ENCODE measurements around the gene ZAP70.

ZAP70 gene

DNA sequence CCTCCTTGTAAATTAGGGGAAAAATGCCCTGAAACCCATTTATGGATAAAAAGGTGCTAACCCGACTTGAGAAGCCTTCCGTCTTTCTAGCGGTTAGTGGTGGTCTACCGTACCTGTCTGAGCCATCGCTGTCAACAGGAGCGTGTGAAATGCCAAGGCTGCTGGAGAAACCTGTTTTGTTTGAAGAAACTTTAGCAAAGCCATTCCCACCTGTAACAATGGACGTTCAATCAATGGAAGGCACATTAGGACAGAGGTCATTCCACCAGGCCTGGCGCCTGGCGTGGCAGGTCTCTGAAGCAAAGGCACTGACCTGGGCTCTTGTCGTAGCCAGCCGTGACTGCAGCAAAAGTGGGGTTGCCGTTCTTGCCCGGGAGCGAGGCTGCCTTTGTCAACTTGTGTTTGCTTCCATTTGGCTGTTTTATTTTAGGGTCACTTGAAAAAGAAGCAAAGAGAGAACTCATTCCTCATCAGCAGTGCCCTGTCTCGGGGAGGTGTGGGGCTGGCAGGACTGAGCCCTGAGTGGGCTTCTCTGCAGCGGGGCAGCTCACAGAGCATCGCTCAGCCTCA is 47.2 kb downstream of the ZAP70 start:
- Histone ChIP-seq H3K36me3 (ENCODE audit: control insufficient read depth in 1 of 2, insufficient read depth in 2 of 2, low read length in 2 of 2) (peaks cover 82 to 94% of the 10 kb centered on the region in 2 donors), H3K27me3 (ENCODE audit: low read depth, low read length) (no peaks in the 10 kb centered on the region), H3K4me1 (ENCODE audit: control insufficient read depth in 1 of 2, insufficient read depth in 2 of 2, low read length in 2 of 2) (peaks cover 4% of the 10 kb centered on the region in 2 donors), H3K9me3 (ENCODE audit: control insufficient read depth in 1 of 2, low read length in 2 of 2) (no peaks in the 10 kb centered on the region), H3K27ac (ENCODE audit: low read length) (no peak overlapping the region), H3K4me3 (ENCODE audit: low read depth in 1 of 2, low read length in 2 of 2) (no peak overlapping the region)

DNA sequence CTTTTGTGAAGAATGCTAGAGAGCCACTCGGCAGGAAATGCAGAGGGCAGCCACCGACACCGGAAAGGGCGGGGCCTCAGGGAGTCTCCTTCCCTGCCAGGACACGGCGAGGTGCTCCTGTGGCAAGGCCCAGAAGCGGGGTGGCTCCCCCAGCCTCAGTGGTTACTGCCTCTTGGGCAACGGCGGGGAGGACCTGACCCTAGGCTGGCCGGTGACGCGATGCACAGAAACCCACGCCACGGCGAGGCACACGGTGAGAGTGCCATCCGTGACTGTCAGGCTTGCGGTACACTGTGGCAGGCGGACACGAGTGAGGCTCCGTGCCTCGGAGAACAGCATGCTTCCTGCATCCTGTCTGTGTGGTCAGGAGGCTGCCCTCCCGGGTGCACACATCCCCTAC is 47.8 kb downstream of the ZAP70 start:
- no peak overlapping the region for H3K27ac ChIP-seq (ENCODE audit: low read length)

DNA sequence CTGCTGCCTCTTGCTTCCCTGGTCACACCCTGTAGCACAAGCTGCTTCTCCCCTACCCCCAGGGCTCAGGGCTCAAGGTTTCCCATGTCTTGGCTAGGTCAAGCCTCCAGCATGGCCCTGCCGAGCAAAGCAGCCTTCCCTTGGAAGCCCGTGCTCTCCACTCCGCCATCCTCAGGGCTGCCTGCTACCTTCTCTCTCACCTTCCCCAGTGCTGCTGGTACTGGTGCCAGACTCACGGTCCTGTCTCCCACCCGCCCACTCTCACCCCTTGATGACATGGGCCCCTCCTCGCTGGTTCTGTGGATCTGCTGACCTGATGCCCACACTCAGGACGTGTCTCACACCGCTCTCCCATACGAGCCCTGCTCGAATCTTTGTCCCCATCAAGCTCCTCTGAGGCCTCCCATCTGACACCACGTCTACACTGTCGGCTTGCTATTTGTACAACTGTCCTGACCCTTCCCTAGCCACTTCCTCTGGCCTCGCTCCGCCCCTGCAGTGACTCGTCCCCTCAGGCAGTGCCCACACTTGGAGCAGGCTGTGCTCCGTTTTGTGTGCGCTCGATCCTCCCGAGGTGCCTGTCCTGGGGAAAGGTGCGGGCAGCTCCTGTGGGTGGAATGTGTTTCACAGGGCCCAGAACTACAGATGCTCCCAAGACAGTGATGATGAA is 49.9 kb downstream of the ZAP70 start:
- H3K36me3 ChIP-seq (ENCODE audit: control insufficient read depth in 1 of 2, insufficient read depth in 2 of 2, low read length in 2 of 2): peaks cover 70 to 83% of the 10 kb centered on the region in 2 donors

More for the DNA sequence above, 47.8 kb downstream of the ZAP70 start:
- H3K36me3 ChIP-seq (ENCODE audit: control insufficient read depth in 1 of 2, insufficient read depth in 2 of 2, low read length in 2 of 2): peaks cover 82 to 94% of the 10 kb centered on the region in 2 donors
- H3K4me3 ChIP-seq (ENCODE audit: low read depth in 1 of 2, low read length in 2 of 2): no peak overlapping the region
- H3K27me3 ChIP-seq (ENCODE audit: low read depth, low read length): no peaks in the 10 kb centered on the region
- peaks cover 4% of the 10 kb centered on the region in 2 donors for H3K4me1 ChIP-seq (ENCODE audit: control insufficient read depth in 1 of 2, insufficient read depth in 2 of 2, low read length in 2 of 2)
- H3K9me3 ChIP-seq (ENCODE audit: control insufficient read depth in 1 of 2, low read length in 2 of 2): no peaks in the 10 kb centered on the region

DNA sequence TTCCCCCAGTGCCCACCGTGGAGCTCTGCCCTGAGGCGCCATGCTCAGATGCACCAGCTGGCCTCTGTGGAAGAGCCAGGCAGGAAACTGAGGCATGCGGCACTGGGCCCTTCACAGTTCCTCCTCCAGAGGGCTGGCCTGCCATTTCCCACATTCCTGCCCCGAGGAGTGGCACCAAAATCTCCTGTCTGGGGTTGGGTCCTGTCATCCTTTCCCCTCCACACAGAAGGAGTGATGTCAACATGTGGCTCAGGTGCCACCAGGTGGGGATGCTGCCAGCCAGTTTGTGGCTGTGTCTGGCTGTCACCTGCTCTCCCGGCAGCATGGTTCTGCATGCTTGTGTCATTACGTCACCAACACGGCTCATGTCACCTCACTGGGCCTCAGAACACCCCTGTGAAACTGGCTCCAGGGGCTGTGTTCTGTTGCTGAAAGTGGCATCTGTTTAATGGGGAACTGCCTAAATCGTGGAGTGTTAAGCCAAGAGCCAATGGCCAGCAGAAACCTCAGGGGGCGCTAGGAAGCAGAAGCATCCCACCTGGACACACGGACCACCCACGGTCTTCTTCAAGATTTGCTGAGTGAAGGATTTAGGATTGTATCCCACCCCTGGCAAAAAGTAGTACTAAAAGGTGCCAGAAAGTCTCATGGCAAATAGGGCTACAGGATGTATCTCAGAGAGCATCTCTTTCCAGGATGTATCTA is 51.3 kb downstream of the ZAP70 start:
- H3K36me3 ChIP-seq (ENCODE audit: control insufficient read depth in 1 of 2, insufficient read depth in 2 of 2, low read length in 2 of 2): peaks cover 57 to 69% of the 10 kb centered on the region in 2 donors
- no peaks in the 10 kb centered on the region for H3K9me3 ChIP-seq (ENCODE audit: control insufficient read depth in 1 of 2, low read length in 2 of 2)
- H3K4me1 ChIP-seq (ENCODE audit: control insufficient read depth in 1 of 2, insufficient read depth in 2 of 2, low read length in 2 of 2): peaks cover 0 to 4% of the 10 kb centered on the region in 2 donors
- no peak overlapping the region for H3K4me3 ChIP-seq (ENCODE audit: low read depth in 1 of 2, low read length in 2 of 2)
- no peaks in the 10 kb centered on the region for H3K27me3 ChIP-seq (ENCODE audit: low read depth, low read length)
- no peak overlapping the region for H3K27ac ChIP-seq (ENCODE audit: low read length)

More for the DNA sequence above, 49.9 kb downstream of the ZAP70 start:
- Histone ChIP-seq H3K27me3 (ENCODE audit: low read depth, low read length) (no peaks in the 10 kb centered on the region), H3K4me1 (ENCODE audit: control insufficient read depth in 1 of 2, insufficient read depth in 2 of 2, low read length in 2 of 2) (peaks cover 3 to 4% of the 10 kb centered on the region in 2 donors), H3K4me3 (ENCODE audit: low read depth in 1 of 2, low read length in 2 of 2) (no peak overlapping the region), H3K27ac (ENCODE audit: low read length) (no peak overlapping the region), H3K9me3 (ENCODE audit: control insufficient read depth in 1 of 2, low read length in 2 of 2) (no peaks in the 10 kb centered on the region)

DNA sequence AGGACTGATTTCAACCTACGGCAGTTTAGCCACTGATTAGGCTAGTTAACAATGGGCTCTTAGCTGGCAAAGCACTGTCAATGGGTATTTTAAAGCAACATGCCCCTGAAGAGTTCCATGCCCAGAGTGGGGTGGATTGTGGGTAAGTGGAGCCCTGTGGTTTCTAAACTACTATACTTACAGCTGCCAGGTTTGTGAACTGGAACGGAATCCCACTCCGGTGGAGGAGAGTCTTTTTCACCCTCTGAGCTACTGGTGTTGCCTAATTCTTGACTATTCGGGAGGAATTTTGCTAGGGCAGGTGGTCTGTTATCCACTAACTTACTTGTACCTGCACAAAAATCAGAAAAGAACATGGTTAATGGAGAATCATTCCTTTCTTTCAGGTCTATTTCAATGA is 52.6 kb downstream of the ZAP70 start:
- no peak overlapping the region for H3K27ac ChIP-seq (ENCODE audit: low read length)
- no peaks in the 10 kb centered on the region for H3K4me1 ChIP-seq (ENCODE audit: control insufficient read depth in 1 of 2, insufficient read depth in 2 of 2, low read length in 2 of 2)
- no peak overlapping the region for H3K4me3 ChIP-seq (ENCODE audit: low read depth in 1 of 2, low read length in 2 of 2)
- no peaks in the 10 kb centered on the region for H3K27me3 ChIP-seq (ENCODE audit: low read depth, low read length)
- H3K9me3 ChIP-seq (ENCODE audit: control insufficient read depth in 1 of 2, low read length in 2 of 2): no peaks in the 10 kb centered on the region
- H3K36me3 ChIP-seq (ENCODE audit: control insufficient read depth in 1 of 2, insufficient read depth in 2 of 2, low read length in 2 of 2): peaks cover 45 to 59% of the 10 kb centered on the region in 2 donors

DNA sequence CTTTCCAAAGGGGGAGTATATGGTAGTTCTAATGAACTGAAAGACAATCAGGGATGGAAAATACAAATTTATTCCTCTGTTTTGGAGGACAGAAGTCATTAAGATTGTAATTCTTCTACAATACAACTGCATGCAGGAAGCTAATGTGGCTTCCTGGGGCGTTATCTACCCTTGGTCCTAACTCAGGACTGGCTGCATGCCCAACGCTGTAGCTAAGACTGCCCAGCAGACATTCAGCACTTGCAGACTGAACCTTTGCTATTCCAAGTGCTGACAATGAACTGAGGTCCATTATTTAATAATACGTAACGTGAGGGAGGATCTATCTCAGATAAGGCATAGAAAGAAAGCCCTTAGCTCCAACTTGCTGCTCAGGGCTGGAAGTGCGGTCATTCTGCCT is 53.2 kb downstream of the ZAP70 start:
- H3K9me3 ChIP-seq (ENCODE audit: control insufficient read depth in 1 of 2, low read length in 2 of 2): no peaks in the 10 kb centered on the region
- no peaks in the 10 kb centered on the region for H3K4me1 ChIP-seq (ENCODE audit: control insufficient read depth in 1 of 2, insufficient read depth in 2 of 2, low read length in 2 of 2)
- no peak overlapping the region for H3K27ac ChIP-seq (ENCODE audit: low read length)
- H3K4me3 ChIP-seq (ENCODE audit: low read depth in 1 of 2, low read length in 2 of 2): no peak overlapping the region
- no peaks in the 10 kb centered on the region for H3K27me3 ChIP-seq (ENCODE audit: low read depth, low read length)
- peaks cover 46 to 59% of the 10 kb centered on the region in 2 donors for H3K36me3 ChIP-seq (ENCODE audit: control insufficient read depth in 1 of 2, insufficient read depth in 2 of 2, low read length in 2 of 2)

DNA sequence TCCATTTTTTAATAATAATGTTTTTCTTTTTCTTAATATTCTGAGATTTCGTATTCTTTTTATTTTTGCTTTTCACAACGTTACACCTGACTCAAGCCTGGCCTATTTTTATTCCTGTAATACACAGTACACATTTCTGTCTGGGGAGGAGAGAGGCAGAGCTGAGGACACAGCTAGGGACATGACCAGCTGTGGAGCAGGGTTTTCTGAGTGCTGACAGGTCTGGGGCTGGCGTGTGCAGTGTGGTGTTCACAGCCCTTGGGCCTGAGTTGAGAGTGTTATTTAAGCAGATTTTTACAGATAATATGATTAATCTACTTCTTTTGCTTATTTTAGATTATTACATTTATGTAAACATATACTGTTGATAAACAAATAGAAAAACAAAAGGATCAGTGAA is 55.9 kb downstream of the ZAP70 start:
- Histone ChIP-seq H3K36me3 (ENCODE audit: control insufficient read depth in 1 of 2, insufficient read depth in 2 of 2, low read length in 2 of 2) (peaks cover 32 to 57% of the 10 kb centered on the region in 2 donors), H3K4me3 (ENCODE audit: low read depth in 1 of 2, low read length in 2 of 2) (no peak overlapping the region), H3K27me3 (ENCODE audit: low read depth, low read length) (no peaks in the 10 kb centered on the region), H3K4me1 (ENCODE audit: control insufficient read depth in 1 of 2, insufficient read depth in 2 of 2, low read length in 2 of 2) (no peaks in the 10 kb centered on the region), H3K9me3 (ENCODE audit: control insufficient read depth in 1 of 2, low read length in 2 of 2) (no peaks in the 10 kb centered on the region), H3K27ac (ENCODE audit: low read length) (no peak overlapping the region)

DNA sequence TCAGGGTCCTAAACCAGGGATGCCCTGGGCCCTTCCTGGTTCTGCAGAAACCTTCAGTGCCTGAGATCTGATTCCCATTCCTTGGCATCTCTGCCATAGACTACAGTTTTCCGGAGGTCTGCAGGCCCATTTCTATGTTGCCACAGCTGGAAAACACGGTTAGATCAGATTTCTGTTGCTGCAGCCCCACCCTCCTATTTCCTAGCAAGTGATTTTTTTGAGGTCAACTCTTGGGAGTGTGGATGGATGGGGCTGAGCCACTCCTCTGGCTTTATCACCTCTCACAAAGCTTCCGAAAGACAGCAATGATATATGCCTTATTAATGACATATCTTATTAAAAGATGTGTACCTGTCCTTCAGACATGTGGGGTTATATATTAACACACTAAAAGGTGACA is 56.3 kb downstream of the ZAP70 start:
- no peaks in the 10 kb centered on the region for H3K4me1 ChIP-seq (ENCODE audit: control insufficient read depth in 1 of 2, insufficient read depth in 2 of 2, low read length in 2 of 2)
- H3K4me3 ChIP-seq (ENCODE audit: low read depth in 1 of 2, low read length in 2 of 2): no peak overlapping the region
- H3K27ac ChIP-seq (ENCODE audit: low read length): no peak overlapping the region
- no peaks in the 10 kb centered on the region for H3K27me3 ChIP-seq (ENCODE audit: low read depth, low read length)
- H3K36me3 ChIP-seq (ENCODE audit: control insufficient read depth in 1 of 2, insufficient read depth in 2 of 2, low read length in 2 of 2): peaks cover 29 to 57% of the 10 kb centered on the region in 2 donors
- no peaks in the 10 kb centered on the region for H3K9me3 ChIP-seq (ENCODE audit: control insufficient read depth in 1 of 2, low read length in 2 of 2)

DNA sequence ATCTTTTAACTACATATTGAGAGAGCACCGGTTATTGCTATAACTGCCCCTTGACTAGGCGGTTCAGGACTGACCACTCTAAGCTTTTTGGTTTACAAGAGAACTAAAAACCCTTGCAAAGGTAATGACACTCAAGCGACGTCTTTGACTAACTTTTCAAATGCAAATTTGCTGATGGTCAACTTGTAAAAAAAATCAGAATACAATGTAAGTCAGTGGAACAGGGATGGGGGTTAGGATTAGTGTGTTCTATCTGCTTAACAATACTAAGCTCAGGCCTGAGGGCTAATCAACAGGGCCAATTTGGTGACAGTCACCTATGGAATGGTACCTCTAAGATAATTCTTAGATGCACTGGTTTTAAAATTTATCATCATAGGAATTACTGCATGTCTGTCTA is 57.1 kb downstream of the ZAP70 start:
- Histone ChIP-seq H3K27me3 (ENCODE audit: low read depth, low read length) (no peaks in the 10 kb centered on the region), H3K4me3 (ENCODE audit: low read depth in 1 of 2, low read length in 2 of 2) (no peak overlapping the region), H3K9me3 (ENCODE audit: control insufficient read depth in 1 of 2, low read length in 2 of 2) (no peaks in the 10 kb centered on the region), H3K36me3 (ENCODE audit: control insufficient read depth in 1 of 2, insufficient read depth in 2 of 2, low read length in 2 of 2) (peaks cover 29 to 57% of the 10 kb centered on the region in 2 donors), H3K27ac (ENCODE audit: low read length) (no peak overlapping the region), H3K4me1 (ENCODE audit: control insufficient read depth in 1 of 2, insufficient read depth in 2 of 2, low read length in 2 of 2) (no peaks in the 10 kb centered on the region)

DNA sequence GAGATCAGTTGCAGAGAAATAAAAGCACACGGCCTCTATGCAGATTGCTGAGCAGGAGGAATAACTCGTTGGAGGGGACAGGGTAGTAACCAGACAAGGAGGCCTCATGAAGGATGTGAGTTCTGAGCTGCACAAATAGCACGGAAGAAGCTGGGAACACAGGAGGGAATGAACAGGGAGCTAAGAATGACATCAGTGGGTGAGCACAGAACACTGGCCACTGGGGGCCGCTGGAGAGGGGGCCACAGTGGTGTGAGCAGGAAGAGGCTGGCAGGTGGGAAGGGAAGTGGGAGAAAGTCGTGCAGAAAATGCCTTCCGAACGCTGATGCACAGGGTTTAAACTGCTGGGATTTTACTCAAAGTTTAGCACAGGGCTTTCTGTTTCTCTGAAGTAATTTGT is 61.0 kb downstream of the ZAP70 start:
- H3K27me3 ChIP-seq (ENCODE audit: low read depth, low read length): no peaks in the 10 kb centered on the region
- H3K4me3 ChIP-seq (ENCODE audit: low read depth in 1 of 2, low read length in 2 of 2): no peak overlapping the region
- no peaks in the 10 kb centered on the region for H3K4me1 ChIP-seq (ENCODE audit: control insufficient read depth in 1 of 2, insufficient read depth in 2 of 2, low read length in 2 of 2)
- no peak overlapping the region for H3K27ac ChIP-seq (ENCODE audit: low read length)
- H3K9me3 ChIP-seq (ENCODE audit: control insufficient read depth in 1 of 2, low read length in 2 of 2): no peaks in the 10 kb centered on the region
- peaks cover 31 to 58% of the 10 kb centered on the region in 2 donors for H3K36me3 ChIP-seq (ENCODE audit: control insufficient read depth in 1 of 2, insufficient read depth in 2 of 2, low read length in 2 of 2)

DNA sequence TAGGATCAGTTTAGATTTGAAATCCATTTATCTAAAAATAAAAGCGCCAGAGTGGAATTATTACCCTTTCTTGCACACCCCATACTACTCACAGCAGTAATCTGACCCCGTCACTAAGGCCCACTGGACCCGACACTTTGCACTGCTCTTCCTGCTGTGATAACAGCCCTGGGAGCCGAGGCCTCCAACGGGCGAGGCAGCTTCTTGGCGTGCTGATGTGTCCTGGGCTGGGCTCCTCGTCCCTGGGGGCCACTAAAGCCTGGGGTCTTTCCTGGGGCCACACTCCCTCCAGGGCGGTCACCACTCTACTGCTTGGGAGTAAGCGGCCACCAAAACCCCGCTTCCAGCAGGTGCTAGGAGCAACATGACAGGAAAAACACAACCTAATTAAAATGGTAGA is 61.7 kb downstream of the ZAP70 start:
- Histone ChIP-seq H3K9me3 (ENCODE audit: control insufficient read depth in 1 of 2, low read length in 2 of 2) (no peaks in the 10 kb centered on the region), H3K36me3 (ENCODE audit: control insufficient read depth in 1 of 2, insufficient read depth in 2 of 2, low read length in 2 of 2) (peaks cover 32 to 62% of the 10 kb centered on the region in 2 donors), H3K4me1 (ENCODE audit: control insufficient read depth in 1 of 2, insufficient read depth in 2 of 2, low read length in 2 of 2) (no peaks in the 10 kb centered on the region), H3K4me3 (ENCODE audit: low read depth in 1 of 2, low read length in 2 of 2) (no peak overlapping the region), H3K27ac (ENCODE audit: low read length) (no peak overlapping the region), H3K27me3 (ENCODE audit: low read depth, low read length) (no peaks in the 10 kb centered on the region)
